ENCODE measurements around the gene VIPR1.

- TF ChIP-seq, protein P1, sequence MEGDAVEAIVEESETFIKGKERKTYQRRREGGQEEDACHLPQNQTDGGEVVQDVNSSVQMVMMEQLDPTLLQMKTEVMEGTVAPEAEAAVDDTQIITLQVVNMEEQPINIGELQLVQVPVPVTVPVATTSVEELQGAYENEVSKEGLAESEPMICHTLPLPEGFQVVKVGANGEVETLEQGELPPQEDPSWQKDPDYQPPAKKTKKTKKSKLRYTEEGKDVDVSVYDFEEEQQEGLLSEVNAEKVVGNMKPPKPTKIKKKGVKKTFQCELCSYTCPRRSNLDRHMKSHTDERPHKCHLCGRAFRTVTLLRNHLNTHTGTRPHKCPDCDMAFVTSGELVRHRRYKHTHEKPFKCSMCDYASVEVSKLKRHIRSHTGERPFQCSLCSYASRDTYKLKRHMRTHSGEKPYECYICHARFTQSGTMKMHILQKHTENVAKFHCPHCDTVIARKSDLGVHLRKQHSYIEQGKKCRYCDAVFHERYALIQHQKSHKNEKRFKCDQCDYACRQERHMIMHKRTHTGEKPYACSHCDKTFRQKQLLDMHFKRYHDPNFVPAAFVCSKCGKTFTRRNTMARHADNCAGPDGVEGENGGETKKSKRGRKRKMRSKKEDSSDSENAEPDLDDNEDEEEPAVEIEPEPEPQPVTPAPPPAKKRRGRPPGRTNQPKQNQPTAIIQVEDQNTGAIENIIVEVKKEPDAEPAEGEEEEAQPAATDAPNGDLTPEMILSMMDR (IDR thresholded peaks at IDR 0.05): no peak
- no peak for TF ChIP-seq SIN3A (IDR thresholded peaks at IDR 0.05; ENCODE audit: borderline replicate concordance, insufficient read depth, low read depth, low read length)
- TF ChIP-seq TCF7L2 (IDR thresholded peaks at IDR 0.05; ENCODE audit: low read depth, low read length): no peak
These were observed 26.0 kb upstream of the VIPR1 start for GRCh38 chr3:42476225-42477125.

Data from Panc1 (cell line).